Smooth muscle cell of bladder (primary cell): ENCODE measurements around the gene NAT10. TPM values are rescaled to one million over a fixed set of nuclear protein-coding genes. Genes with fewer than 3 reads are reported as not detected.

Experiments
- total RNA-seq: library from RNA; depleted of rRNA; stranded (reverse); fragments of >200 nt; gene quantifications from 2 replicates; pipeline ENCODE4 v1.2.3, GENCODE V29; 2014

NAT10 gene
- 13.1 and 17.5 TPM in 2 replicates for total RNA-seq

GRCh38 chr11:34105079-34105956 lies at the start of gene NAT10:
NAT10 (plus strand) TSS chr11:34105629; CDS start chr11:34108226, 2,597 bp downstream.

Other genes starting within 250 kb of the NAT10 start
- gene LMO2, start 213.6 kb upstream of the NAT10 start, total RNA-seq, result 0.09 and 0.14 TPM in 2 replicates
- gene CAPRIN1, start 53.9 kb upstream of the NAT10 start, total RNA-seq, result 145 and 164 TPM in 2 replicates